Measurements from ENCODE around the gene FUZ.

GRCh38 chr19:49770529-49770928, 42.6 kb downstream of the FUZ start:
- no peak for TF ChIP-seq CTCF (IDR thresholded peaks at IDR 0.05)
- no peak for TF ChIP-seq ELF1 (IDR thresholded peaks at IDR 0.05)
- no peak for TF ChIP-seq POLR2AphosphoS5 (IDR thresholded peaks at IDR 0.05; ENCODE audit: low read depth, low read length)

Measured in SK-N-SH (cell line).